Erythroblast (primary cell): ENCODE data around the gene PNPLA7.

ENCODE experiments used
- GATA1 ChIP-seq: IDR thresholded peaks from 2 replicates; pipeline ENCODE4 v1.6.1; 2011; ENCODE audit warnings: low read depth, mild to moderate bottlenecking, control low read depth, low read length, moderate library complexity
- POLR2A ChIP-seq: IDR thresholded peaks from 2 replicates; pipeline ENCODE4 v1.6.1; 2011; ENCODE audit warnings: mild to moderate bottlenecking, low read length

DNA sequence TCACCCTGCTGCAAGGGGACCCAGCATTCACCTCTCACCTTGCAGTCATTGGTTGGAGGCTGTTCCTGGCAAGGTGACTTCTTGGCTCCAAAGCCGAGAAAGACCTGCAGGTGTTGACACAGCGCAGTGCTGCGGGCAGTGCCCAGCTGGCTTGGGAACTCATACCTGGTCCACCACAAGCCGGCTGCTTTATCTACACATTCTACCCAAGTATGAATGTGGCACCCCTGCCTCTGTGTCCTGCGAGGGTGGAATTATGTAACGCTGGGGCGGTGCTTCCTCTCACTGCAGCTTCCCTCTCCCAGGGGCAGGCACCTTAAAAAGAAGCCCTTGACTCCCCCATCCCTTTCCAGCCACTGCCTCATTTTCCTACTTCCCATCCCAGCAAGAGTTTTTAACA, 42.6 kb upstream of the PNPLA7 start:
- TF ChIP-seq POLR2A (no peak), GATA1 (no peak)
